SKM-1 (cell line): Measurements from ENCODE around the gene ZFAND3.

Experiments used
- DNase-seq: peaks from one replicate; lab custom pipeline; 2025; ENCODE audit not compliant: unreplicated experiment; lab: John Stamatoyannopoulos, UW

The ZFAND3 gene, protein sequence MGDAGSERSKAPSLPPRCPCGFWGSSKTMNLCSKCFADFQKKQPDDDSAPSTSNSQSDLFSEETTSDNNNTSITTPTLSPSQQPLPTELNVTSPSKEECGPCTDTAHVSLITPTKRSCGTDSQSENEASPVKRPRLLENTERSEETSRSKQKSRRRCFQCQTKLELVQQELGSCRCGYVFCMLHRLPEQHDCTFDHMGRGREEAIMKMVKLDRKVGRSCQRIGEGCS

GRCh38 chr6:37819177-37819801 is at the start of gene ZFAND3:
Gene ZFAND3 (plus strand): TSS chr6:37819727. CDS start chr6:37819946, 219 bp downstream.
- DNase-seq: peak; percentile 86

- DNase-seq: no peak
Observed at GRCh38 chr6:37774028-37774680, 45.4 kb upstream of the ZFAND3 start.

- DNase-seq: no peak
Observed at GRCh38 chr6:37776566-37776965, 43.0 kb upstream of the ZFAND3 start.

DNA sequence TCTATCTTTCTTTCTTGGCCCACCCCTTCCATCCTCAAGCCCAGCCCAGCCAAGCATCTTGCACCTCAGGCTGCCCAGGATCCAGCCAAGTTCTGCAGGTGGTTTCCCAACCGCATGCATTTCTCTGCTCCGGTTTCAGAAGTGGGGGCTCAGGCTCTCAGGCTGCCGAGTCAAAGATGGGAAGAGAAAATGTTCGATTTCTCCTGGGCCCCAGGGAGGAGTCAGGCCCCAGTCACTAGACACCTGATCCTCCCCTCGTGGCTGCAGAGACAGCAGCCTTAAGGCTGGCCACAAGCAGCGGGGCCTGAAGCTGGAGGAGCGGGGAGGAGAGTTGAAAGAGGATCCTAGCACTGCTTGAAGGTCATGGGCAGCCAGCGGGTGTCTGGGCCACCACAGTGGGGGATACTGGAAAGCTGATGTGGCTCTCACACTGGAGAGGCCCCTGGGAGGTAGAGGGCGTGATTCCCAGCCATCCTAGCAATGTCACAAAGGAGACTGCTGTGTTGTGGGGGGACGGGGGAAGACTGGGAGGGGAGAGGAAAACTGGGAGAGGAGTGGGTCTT is 42.2 kb upstream of the ZFAND3 start:
- DNase-seq: no peak

DNA sequence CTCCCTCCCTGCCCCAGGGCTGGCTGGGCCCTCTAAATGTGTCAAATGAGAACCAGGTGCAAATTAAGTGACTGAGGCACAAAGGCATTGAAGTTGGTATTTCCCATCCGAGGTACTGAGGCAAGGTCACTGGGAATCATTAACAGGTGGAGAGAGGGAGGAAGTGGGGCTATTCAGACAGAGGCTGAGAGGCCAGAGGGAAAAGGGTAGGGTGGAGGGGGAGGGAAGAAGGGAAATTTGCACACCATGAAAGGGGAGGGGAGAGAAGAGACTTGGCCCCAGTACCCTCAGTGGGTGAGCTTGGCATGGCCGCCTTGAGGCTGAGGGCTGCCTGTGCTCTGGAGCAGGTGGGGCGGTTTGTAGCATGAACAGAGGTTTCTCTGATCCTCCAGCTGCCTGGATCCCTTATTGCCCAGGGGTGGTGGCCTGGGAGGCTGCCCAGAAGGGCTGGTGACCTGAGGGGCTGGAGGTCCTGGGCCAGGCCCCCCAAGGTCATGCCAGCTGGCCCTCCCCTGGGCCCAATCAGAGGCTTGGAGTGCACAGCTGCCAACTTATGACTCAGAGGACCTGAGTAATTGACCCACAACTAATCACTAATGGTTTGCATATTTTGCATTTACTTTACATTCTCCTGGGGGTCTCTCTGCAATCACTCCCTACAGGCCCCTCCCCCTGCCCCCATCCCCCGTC is 40.3 kb upstream of the ZFAND3 start:
- DNase-seq: no peak

GRCh38 chr6:37779902-37780628 is 39.5 kb upstream of the ZFAND3 start:
- DNase-seq: no peak

DNA sequence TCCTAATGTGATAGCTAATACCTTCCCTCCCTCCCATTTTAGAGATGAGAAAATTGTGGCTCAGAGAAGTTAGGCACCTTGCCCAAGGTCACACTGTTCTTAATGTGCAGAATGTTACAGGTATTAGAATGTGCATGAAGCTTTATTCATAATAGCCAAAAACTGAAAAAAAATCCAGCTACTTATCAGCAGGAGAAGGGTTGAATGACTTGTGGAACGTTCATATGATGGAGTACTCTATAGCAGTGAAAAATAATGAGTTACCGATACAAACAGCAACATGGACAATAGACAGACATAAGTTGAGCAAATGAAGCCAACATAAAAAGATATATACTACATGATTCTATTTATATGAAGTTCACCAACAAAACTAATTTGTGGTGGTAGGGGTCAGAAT is 37.7 kb upstream of the ZFAND3 start:
- no peak for DNase-seq

DNA sequence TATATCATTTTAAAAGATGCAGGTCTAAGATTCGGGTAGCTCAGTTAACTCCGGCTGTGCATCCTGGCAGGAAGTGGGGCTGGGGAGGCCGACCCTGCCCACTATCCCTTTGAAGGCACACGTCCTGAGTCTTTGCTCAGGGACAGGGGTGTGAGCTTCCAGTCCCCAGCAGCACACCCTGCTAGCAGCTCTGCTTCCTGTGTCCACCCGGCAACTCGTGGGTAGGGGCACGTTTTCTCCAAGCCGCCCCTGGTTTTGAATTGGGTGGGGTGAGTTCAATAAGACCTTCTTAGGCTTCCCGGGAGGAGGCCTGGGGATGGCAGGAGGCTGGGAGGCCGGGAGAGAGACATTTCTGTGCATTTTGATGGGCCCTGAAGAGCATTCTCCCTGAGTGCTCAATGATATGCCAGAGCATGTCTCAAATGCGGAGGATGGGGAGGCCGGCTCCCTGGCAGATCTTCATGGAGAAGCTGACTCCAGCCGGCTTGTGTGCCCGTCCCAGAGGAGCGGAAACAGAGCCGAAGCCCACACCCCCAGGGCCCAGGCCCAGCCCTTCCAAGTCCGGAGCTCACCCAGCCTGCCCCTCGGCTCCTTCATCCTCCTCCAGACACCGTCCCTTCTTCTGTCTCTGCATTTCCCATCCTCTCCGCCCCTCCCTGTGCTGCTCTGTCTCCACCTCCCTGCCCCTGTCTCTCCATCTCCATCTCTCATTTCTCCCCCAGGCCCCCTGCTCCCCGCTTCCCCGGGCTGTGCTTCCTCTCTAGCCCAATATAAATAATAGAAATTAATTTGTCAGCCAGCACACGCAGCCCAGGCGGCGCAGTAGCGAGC is 36.3 kb upstream of the ZFAND3 start:
- DNase-seq: no peak

- no peak for DNase-seq
Observed at GRCh38 chr6:37783856-37784584, 35.5 kb upstream of the ZFAND3 start.

DNA sequence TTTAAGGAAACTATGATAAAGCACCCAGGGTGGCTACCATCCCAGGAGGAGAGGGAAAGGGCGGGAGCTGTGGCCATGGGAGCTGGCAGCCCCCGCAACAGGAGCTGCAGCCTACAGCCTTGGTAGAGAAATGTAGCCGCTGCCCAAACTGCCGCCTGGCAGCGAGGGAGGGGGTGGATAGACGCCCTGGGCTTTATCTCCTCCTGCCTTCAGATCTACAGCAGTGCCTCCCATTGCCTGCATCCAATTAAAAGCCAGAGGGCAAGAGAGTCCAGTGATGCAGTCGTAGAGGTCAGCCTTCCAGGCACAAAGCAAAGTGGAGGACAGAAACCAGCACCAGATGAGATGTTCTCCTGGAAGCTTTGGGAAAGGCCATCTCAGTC is 35.0 kb upstream of the ZFAND3 start:
- DNase-seq: no peak

GRCh38 chr6:37785002-37785662 is 34.4 kb upstream of the ZFAND3 start:
- DNase-seq: no peak

GRCh38 chr6:37785663-37786270 is 33.8 kb upstream of the ZFAND3 start:
- DNase-seq: no peak

- no peak for DNase-seq
Observed at GRCh38 chr6:37787216-37787615, 32.3 kb upstream of the ZFAND3 start.

GRCh38 chr6:37788259-37788658 is 31.3 kb upstream of the ZFAND3 start:
- DNase-seq: no peak

GRCh38 chr6:37791156-37791919 is 28.2 kb upstream of the ZFAND3 start:
- DNase-seq: peak; percentile 88

- DNase-seq: no peak
Observed at GRCh38 chr6:37792457-37793033, 27.0 kb upstream of the ZFAND3 start.

GRCh38 chr6:37793067-37793466 is 26.5 kb upstream of the ZFAND3 start:
- DNase-seq: no peak
